Measurements from ENCODE around the gene KIF12. TPM values are rescaled to one million over a fixed set of nuclear protein-coding genes. Genes with fewer than 3 reads are reported as not detected.

The KIF12 gene
- total RNA-seq, 1 donor from 2014 or later: 6.2 TPM

- ATAC-seq: no peak
- H3K27ac ChIP-seq: no peak overlapping the region
- intact Hi-C loops (cut with DNase I): no loop called here
- no peaks in the 10 kb centered on the region for H3K36me3 ChIP-seq
- no peak overlapping the region for H3K4me3 ChIP-seq
- no peaks in the 10 kb centered on the region for H3K9me3 ChIP-seq
- no peak for DNase-seq
- no peak for TF ChIP-seq CTCF (IDR thresholded peaks at IDR 0.05)
- H3K27me3 ChIP-seq: no peaks in the 10 kb centered on the region
- peaks cover 18% of the 10 kb centered on the region for H3K4me1 ChIP-seq
Observed at GRCh38 chr9:114140401-114140800, 41.3 kb upstream of the KIF12 start.

GRCh38 chr9:114139071-114139470, 40.0 kb upstream of the KIF12 start:
- intact Hi-C loops (cut with DNase I): no loop called here
- H3K27ac ChIP-seq: peak overlapping the region; percentile 6
- no peaks in the 10 kb centered on the region for H3K9me3 ChIP-seq
- no peak overlapping the region for H3K4me3 ChIP-seq
- no peaks in the 10 kb centered on the region for H3K27me3 ChIP-seq
- ATAC-seq (no peak), DNase-seq (no peak)
- peaks cover 18% of the 10 kb centered on the region for H3K4me1 ChIP-seq
- H3K36me3 ChIP-seq: no peaks in the 10 kb centered on the region
- TF ChIP-seq CTCF (IDR thresholded peaks at IDR 0.05): no peak

- Histone ChIP-seq H3K9me3 (no peaks in the 10 kb centered on the region), H3K36me3 (no peaks in the 10 kb centered on the region), H3K27me3 (no peaks in the 10 kb centered on the region), H3K4me1 (peaks cover 18% of the 10 kb centered on the region), H3K4me3 (no peak overlapping the region), H3K27ac (peak overlapping the region; percentile 36)
- no peak for ATAC-seq
- DNase-seq: no peak
- no peak for TF ChIP-seq CTCF (IDR thresholded peaks at IDR 0.05)
- intact Hi-C loops (cut with DNase I): no loop called here
Observed at GRCh38 chr9:114138552-114138971, 39.5 kb upstream of the KIF12 start.

GRCh38 chr9:114137831-114138230, 38.7 kb upstream of the KIF12 start:
- H3K9me3 ChIP-seq: no peaks in the 10 kb centered on the region
- H3K4me3 ChIP-seq: no peak overlapping the region
- no peaks in the 10 kb centered on the region for H3K27me3 ChIP-seq
- H3K27ac ChIP-seq: no peak overlapping the region
- peaks cover 18% of the 10 kb centered on the region for H3K4me1 ChIP-seq
- ATAC-seq (no peak), DNase-seq (no peak)
- intact Hi-C loops (cut with DNase I): no loop called here
- H3K36me3 ChIP-seq: no peaks in the 10 kb centered on the region
- TF ChIP-seq CTCF (IDR thresholded peaks at IDR 0.05): no peak

- intact Hi-C loops (cut with DNase I): no loop called here
- H3K27me3 ChIP-seq: no peaks in the 10 kb centered on the region
- no peak overlapping the region for H3K4me3 ChIP-seq
- DNase-seq (no peak), ATAC-seq (no peak)
- H3K36me3 ChIP-seq: no peaks in the 10 kb centered on the region
- H3K4me1 ChIP-seq: peaks cover 6% of the 10 kb centered on the region
- TF ChIP-seq CTCF (IDR thresholded peaks at IDR 0.05): no peak
- H3K27ac ChIP-seq: no peak overlapping the region
- no peaks in the 10 kb centered on the region for H3K9me3 ChIP-seq
Observed at GRCh38 chr9:114134827-114135396, 35.8 kb upstream of the KIF12 start.

- intact Hi-C loops (cut with DNase I): no loop called here
- TF ChIP-seq CTCF (IDR thresholded peaks at IDR 0.05): no peak
- H3K27ac ChIP-seq: no peak overlapping the region
Observed at GRCh38 chr9:114132550-114132918, 33.4 kb upstream of the KIF12 start.

More at GRCh38 chr9:114132550-114132918, 33.4 kb upstream of the KIF12 start:
- no peak overlapping the region for H3K4me3 ChIP-seq
- DNase-seq (no peak), ATAC-seq (no peak)
- no peaks in the 10 kb centered on the region for H3K36me3 ChIP-seq
- H3K27me3 ChIP-seq: no peaks in the 10 kb centered on the region
- no peaks in the 10 kb centered on the region for H3K4me1 ChIP-seq
- no peaks in the 10 kb centered on the region for H3K9me3 ChIP-seq

All from upper lobe of right lung (tissue), 1 donor.